UCSD-AML1 (cell line): ENCODE data around the gene CDY2A.
"Not testable (repeated sequence)": the region's sequence is repeated elsewhere in the genome, so short reads cannot be mapped to it uniquely, and the experiment has no call there.

Experiments
- DNase-seq: peaks from one replicate; lab custom pipeline; 2025; ENCODE audit not compliant: unreplicated experiment; lab: John Stamatoyannopoulos, UW

The CDY2A gene, protein sequence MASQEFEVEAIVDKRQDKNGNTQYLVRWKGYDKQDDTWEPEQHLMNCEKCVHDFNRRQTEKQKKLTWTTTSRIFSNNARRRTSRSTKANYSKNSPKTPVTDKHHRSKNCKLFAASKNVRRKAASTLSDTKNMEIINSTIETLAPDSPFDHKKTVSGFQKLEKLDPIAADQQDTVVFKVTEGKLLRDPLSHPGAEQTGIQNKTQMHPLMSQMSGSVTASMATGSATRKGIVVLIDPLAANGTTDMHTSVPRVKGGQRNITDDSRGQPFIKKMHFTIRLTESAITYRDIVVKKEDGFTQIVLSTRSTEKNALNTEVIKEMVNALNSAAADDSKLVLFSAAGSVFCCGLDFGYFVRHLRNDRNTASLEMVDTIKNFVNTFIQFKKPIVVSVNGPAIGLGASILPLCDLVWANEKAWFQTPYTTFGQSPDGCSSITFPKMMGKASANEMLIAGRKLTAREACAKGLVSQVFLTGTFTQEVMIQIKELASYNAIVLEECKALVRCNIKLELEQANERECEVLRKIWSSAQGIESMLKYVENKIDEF

DNA sequence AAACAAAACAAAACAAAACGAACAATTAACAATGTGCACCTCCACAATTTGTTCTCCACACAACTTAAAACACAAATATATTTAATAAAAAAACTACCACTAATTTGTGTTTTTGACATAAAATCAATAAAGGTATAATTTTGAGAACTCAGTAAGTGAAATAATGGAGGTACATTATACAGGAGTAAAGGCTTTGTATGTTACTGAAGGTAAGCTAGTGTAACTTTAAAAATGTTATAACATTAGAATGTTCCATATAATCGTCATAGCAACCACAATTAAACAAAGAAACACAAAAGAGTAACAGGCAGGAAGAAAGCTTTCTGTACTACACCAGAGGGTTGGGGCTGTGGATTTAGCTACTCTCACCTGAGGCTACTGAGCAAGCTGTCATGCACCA, at the start of gene CDY2A:
TSS of gene CDY2A (plus strand) at position 301 of the 400 bp plus-strand sequence. CDS start 328 bp downstream, outside the sequence.
- DNase-seq, result not testable (repeated sequence)

DNA sequence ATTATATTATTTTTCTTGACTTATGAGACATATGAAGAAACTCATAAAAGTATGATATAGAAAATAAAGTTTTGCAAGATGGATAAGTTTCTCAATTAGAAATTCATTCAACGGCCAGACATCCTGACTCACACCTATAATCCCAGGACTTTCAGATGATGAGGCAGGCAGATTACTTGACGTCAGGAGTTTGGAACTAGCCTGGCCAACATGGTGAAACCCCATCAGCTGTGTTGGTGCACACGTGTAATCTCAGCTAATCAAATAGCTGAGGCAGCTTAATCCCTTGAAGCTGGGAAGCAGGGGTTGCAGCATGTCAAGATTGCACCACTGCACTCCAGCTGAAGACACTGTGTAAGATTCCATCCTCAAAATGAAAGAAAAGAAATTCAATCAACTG, 28.0 kb upstream of the CDY2A start:
- not testable (repeated sequence) for DNase-seq

DNA sequence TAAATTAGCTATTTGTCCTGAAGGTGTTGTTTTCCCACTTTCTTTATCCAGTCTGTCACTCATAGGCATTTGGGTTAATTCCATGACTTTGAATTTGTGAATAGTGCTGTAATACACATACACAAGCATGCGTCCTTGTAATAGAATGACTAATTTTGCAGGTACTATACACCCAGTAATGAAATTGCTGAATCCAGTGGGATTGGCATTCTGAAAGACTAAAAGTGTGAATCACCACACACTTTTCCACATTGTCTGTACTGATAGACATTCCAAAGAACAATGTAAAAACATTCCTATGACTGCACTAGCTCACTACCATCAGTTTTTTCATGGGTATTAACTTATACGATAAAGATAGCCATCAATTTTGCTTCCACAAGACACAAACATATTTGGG, 27.3 kb upstream of the CDY2A start:
- not testable (repeated sequence) for DNase-seq

DNA sequence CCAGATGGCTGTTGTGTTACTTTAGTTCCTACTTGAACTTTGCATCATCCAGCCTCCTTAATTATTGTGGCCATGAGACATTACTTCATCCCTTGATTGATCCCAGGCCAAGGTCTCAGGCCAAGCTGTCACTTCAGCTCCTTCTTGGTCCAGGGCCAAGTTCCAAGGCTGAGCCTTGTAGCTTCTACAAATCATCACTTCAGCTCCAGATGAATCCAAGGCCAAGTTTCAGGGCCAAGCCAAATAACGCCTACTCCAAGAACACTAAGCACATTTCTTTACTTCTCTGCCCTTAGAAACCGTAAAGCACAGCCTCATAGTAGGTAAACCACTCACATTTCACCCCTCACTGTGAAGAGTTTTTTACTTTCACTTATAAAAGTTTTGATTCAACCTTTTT, 1.7 kb upstream of the CDY2A start:
- DNase-seq, result not testable (repeated sequence)

DNA sequence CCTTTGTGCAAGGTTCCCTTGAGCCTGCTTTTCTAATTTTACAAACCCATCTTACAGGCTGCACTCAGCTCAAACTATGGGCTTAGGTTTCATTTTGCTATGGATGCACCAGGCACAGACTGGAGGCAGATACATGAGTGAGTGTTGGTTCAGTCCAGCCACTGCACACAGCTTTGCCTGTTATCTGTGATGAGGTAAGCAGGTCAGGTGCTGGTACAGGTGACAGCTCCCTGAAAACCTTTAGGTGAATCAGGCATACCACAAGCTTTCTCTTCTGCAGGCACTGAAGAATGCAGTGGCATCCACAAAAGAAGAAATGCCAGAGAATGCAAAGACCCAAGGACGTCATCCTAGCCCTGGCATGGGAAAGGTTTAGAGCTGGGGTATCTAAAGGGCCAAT, 3.3 kb downstream of the CDY2A start:
- DNase-seq, result not testable (repeated sequence)

DNA sequence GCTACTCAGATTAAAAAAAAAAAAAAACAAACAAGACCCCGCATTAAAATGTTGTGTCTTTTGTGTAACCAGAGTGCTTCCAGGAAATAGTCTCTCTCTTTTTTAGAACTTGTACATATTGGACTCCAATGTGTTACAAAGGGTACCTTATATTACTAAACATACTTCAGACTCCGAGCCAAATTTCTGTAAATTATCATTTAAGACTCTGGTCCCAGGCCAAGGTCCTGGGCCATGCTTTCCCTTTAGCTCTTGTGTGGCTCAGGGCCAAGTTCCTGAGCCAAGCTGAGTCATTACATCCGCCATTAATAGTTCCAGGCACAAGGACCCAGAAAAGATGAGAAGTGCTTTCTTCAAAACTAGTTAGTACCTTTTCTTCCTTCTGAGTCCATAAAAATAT, 4.6 kb downstream of the CDY2A start:
- DNase-seq, result not testable (repeated sequence)

DNA sequence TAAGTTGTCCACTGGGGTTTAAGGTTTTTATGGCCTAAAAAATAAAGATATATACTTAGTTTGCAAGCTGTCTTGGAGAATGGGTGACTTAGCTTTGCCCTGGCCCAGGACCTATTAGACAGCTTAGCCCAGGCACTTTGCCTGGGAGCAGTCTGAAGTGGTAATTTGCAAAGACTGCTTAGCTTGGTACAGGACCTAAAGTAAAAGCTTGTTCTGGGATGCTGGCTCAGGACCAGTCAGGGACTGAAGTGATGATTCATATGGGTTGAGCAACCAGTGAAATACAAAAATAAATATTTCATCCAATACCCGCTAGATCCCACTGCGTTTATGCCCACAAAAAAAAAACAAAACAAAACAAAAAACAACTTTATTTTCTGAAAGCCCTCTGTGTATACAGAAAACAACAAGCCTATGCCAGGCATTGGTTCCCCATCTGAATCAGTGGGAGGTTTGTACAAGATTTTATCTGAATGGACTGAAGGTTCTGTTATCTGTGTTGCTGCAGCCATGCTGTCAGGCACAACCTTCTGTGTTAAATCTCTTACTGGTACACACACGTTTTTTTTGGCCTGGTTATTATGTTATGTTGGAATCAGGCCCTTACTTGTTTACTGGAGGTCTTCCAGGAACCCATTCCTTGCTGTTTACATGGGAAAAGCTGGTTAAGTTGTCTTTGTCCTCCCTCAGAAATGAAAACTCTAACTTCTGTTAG, 8.7 kb downstream of the CDY2A start:
- not testable (repeated sequence) for DNase-seq

DNA sequence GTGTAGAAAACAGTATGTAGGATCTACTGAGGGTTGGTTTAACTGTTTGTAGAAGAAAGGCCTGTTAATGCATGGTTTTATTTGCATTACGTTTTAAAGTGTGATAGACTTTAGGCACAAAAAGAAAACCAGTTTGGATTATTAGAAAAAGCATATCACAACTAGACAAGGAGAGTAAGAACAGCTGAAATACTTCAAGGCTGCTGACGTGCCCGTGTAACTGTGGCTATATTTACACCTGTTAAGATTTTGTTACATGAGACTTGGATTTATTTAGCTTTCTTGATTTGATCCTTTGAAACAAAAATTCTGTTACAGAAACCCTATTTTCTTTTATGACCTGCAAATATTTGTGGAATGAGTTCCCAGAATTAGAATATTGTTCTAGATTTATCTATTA, 9.3 kb downstream of the CDY2A start:
- DNase-seq, result not testable (repeated sequence)

DNA sequence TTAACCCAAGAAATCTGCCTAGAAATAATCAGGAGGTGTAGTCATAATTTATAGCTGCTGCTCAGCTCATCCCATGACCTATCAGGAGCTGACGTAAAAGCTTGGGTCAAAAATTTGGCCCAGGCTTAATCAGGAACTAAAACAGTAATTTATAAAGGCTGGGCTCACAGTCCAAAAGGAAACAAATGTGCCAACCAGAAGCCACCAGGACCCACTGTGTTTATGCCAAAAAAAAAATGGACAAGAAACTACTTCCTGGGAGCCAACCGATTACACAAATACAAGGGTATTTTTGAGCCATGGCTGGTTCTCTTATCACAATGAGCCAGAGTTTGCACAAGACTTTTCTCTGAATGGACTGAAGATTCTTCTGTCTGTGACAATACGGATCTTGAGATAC, 19.4 kb downstream of the CDY2A start:
- DNase-seq, result not testable (repeated sequence)

DNA sequence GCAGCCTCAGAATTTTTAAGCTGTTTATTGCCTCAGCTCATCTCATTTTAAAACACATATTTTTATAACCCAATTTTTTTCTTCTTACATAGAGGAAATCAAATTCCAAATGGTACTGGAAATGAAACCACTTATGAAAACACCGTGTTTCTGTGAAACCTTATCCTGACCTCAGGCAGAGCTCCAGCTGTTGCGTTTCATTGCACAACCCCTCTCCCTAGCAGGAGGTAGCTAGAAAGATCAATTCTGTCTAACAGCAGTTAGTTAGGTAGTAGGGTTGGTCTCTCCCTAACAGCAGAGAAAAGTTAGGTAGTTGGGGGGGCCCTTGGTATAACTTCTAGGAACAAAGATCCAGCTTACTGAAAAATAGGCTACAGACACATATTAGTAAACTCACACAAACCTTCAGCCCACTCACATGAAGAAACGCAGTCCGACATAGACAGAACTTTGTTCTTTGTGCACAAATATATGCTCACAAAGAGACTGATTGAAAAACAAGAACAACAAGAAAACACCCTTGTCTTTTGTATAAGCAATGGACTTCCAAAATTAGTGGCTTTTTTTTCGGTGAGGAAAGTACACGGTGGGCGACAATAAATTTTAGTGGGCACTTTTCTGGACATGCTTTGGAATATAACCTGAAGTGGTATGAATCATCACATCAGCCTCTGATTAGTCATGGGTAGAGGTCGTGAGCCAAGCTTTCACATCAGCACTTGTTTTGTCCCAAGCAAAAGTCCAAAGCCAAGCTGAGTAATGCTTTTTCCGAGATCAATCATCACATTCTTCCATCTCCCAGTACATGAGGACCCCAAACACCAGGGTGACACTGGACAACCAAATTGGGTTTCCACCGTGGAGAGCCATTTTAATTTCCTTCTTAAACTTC, 22.8 kb downstream of the CDY2A start:
- not testable (repeated sequence) for DNase-seq

DNA sequence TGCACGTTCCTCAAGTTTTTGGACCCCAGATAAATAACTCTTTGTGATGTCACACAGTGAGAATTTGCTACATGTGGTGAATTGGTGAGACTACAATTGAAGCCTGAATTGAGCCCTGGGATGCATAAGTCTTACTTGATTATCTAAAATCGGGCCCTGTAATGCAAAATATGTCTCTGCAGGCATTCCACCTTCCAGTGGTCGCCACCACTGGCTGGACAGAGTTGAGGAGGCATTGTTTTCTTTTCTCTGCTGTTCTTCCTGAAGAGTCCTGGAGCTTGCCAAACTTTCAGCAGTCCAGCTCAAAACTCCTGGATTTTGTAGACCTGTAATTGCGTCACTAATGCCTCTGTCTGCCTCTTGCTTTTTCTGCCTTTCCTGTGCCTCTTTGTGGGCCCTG, 23.5 kb downstream of the CDY2A start:
- DNase-seq, result not testable (repeated sequence)

DNA sequence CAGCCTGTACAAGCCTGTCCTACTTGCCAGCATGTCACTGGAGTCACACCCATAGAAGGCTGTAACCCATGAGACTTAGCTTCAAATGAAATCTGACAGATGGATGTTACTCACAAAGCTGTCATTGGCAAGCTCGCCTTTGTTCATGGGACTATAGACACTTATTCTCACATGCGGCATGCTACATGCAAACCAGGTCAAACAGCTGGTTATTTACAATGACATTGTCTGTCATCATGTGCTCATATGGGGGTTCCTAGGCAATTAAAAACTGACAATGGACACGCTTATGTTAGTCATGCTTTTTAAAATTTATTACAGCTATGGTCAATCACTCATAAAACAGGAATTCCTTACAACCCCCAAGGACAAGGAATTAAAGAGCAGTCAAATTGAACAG, 30.9 kb downstream of the CDY2A start:
- DNase-seq, result not testable (repeated sequence)

DNA sequence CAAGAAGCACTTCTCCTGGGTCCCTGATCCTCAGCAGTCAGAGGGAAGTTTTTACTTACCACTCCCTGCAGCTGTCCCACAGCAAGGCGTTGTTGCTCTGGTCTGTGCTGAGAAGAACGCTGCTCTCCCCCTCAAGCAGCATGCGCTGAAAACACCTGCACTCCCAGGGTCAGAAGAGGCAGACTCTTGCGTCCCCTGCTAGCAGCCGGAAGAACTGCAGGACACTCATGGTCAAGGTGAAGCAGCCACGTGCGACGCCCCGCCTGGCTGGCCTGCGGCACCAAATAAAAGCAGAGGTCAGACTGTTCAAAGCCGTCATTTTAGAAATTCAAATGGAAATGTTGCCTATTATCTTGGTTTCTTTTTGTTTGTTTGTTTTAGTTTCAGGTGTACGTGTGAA, 47.9 kb downstream of the CDY2A start:
- not testable (repeated sequence) for DNase-seq
